HG02588 (cell line): ENCODE results near the gene STAM2.
"Not testable (repeated sequence)": the region's sequence is repeated elsewhere in the genome, so short reads cannot be mapped to it uniquely, and the experiment has no call there.

Experiments
- ATAC-seq: cut with Tn5 transposase; IDR thresholded peaks from one replicate; pipeline ENCODE4 v1.9.1; 2021; ENCODE audit warnings: mild to moderate bottlenecking, moderate library complexity; ENCODE audit not compliant: unreplicated experiment

Gene STAM2

DNA sequence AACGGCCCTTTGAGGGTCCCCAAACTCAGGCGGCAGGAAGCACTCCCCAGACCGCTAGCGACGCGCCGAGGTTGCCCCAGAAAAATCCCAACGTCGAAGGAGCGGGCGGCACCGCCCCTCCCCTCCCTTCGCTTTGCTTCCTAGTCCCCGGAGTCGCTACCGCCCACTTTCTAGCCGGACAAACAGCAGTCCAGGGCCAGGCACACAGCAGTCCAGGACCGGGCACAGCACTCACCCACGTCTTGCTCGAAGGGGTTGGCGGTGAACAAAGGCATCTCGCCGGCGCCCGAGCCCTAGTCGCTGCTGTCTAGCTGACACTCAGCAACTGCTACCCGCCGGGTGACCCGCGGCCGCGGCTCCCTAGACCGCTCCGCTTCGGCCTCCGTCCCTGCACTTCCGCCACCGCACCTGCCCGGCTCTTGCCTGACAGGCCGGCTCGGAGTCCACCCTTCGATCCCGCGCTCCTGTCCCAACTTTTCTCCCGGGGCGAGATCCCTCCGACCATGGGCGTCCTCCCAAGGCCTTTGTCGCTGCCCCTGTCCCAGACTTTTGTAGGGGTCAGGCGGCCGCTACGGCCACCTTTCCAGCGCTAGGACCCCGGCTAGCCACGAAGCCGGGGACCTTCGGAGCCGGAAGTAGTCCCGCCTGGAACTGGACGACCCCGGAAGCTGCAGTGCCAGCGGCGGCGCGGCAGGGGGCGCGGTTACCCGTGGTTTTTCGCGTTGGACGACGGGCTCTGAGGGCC, at the start of gene STAM2:
Gene STAM2, minus strand, starts transcription at position 396 of the 745 bp plus-strand sequence. Its CDS starts 121 bp downstream, at position 275.
- peak; percentile 80 for ATAC-seq

DNA sequence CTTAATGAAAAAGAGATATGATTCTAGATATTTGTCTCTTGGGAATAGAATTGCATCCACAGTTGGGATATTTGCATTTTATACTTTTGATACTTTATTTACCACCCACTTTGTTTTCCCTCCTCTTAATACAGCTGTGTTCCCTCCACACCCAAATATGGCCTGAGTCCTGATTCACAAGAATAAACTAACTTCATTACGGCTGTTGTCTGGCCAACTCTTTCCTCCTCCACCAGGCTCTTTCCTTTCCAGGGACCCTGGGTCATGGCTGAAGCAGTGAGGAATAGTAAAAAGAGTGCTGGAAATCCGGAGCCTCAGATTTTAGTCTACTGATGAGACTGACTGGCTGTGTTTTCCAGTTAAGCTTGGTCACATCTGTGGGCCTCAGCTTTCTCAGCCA, 48.4 kb upstream of the STAM2 start:
- no peak for ATAC-seq

DNA sequence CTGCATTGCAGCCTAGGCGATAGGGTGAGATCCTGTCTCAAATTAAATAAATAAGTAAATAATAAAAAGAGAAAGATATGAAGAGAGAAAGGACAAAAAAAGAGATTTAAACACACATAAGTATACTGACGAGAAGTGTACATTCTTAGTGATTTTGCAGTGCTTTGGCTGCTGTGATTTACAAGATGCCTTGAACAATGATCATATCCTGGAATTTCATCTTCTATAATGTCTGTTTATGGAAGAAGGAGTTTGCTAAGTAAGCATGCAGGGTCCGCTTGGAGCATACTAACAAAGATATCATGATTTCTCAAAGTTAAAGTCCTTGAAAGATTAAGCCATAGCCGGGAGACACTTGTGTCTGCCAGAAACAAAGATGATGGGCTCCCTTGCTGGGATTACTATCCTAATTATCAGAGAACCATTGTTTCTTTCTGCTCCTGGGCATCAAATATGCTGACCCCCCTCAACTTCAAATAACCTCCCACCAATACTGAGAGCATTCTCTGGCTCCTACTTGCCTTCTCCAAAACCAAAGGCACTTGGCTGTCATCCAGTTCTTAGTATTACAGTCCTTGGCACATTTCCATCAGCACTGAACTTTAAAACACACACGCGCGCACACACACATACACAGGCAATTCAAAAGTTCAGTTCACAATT, 47.5 kb upstream of the STAM2 start:
- ATAC-seq = no peak

DNA sequence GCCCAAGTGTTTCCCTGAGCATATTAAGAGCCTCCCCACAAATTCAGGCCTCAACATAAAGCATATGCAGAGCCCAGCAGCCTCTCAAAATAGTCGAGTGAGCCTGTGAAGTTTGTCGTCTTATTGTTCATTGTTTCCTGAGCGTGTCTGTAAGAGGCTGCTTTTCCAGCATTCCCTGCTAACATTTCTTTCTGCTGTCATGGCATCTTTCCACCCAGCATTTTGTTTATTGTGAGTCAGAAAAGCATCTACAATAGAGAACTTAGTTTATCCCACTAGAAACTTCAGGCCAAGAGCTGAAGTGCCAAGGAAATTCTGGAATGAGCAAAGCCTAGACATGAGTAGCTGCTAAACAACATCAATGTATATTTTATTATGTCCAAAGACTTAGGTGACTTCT, 46.3 kb upstream of the STAM2 start:
- ATAC-seq = no peak

DNA sequence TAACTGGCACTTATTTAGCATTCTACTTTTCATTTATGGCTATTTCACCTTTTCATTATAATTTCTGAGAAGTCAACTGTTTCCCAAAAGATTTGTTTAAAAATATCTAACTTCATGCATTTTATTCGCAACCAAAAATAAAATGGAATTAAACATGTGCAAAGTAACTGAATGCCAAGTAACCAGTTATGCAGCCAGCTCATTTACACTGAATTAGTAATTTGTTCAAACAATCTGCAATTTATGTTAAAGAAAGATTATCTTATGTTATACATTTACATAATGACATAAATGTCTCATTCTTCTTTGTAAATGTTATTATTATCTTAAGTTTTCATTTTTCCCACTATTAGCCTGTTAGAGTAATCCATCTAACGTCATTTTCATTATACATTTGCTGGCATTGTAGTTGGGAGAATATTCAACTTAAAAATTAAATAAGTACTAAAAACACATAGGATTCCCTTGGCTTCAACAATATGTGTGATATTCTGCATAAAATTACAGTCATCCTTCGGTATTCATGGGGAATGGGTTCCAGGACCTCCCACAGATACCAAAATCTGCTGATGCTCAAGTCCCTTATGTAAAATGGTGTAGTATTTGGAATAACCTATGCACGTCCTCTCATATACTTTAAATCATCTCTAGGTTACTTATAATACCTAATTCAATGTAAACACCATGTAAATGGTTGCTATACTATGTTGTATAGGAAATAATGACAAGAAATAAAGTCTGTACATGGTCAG, 43.7 kb upstream of the STAM2 start:
- ATAC-seq = no peak

DNA sequence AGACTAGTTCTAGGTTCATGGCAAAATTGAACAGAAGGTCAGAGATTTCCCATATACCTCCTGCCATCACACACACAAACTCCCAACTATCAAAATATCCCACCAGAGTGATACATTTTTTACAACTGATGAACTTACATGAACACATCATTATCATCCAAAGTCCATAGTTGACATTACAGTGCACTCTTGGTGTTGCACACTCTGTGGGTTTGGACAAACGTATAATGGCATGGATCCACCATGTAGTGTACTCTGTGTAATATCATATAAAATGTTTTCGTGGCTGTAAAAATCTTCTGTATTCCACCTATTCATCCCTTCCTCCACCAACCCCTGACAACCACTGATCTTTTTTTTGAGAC, 25.9 kb upstream of the STAM2 start:
- ATAC-seq = no peak

DNA sequence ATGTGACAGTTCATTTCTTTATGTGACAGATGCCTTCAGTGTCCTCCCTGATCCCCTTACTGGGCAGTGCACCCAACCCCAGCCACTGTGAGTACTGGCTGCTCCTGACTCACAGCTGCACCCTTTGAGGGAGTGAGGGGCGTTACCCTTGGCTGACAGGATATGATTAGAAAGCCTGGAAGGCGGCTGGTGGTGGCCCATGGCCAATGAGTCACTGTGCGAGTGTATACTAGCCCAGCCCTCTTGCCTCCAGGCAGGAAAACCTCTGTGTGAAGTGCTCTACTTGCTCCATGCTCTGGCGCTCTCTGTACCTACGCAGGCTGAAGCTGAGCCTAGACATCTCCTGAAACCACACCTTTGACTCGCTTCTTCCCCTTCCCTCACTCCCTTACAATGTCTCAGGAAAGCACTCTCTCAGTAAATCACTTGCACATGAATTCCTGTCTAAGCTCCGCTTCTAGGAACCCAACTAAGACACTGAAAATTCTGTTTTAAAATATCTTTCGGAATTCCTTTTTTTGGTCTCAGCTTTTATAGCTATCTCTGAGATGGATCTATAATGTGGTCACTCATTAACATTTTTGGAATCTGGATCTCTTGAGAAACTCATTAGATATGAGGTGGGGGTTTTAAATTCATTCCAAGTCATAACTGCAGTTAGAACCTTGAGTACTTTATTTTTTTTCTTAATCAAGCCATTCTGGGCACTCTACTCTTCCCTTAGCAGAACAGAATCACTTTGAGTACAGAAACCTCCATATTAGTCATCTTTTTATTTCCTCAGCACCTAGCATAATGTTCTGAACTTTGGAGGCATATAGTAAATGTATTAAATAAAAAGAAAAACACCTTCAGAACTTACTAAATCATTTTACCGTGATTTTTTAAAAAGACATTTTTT, 25.3 kb upstream of the STAM2 start:
- no peak for ATAC-seq

DNA sequence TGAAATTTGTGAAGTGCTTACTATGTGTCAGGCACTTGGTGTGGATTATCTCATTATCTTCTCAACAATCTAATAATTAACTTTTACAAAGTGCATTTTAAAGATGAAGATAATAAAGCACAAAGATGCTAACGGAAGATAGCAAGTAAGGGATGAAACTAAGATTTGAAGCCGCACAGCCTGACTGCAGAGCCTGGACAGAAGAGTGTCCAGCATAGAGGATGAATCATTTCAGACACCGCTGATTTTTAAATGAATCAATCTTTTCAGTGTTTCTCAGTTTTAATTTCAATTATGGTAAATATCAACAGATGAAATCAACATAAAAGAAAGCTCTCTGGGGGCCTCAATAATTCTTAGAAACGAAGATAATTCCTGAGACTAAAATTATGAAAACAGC, 24.5 kb upstream of the STAM2 start:
- ATAC-seq = no peak

DNA sequence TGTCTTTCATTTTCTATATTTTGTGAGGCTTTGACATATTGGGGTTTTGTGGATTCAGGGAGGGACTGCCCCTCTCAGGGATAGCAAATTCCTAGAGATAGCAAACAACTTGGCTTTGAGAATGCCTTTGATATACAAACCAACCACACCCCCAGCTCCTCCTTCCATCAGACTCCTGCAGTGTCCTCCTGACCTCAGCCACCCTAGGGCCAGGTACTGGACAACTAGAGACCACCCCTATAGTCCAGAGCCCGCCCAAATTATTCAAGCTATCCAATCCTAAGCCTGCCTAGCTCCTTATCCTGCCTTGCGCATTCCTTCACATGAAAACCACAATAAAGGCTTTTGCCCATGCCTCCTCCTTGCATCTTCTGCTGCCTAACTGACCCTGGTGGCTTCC, 22.9 kb upstream of the STAM2 start:
- no peak for ATAC-seq

DNA sequence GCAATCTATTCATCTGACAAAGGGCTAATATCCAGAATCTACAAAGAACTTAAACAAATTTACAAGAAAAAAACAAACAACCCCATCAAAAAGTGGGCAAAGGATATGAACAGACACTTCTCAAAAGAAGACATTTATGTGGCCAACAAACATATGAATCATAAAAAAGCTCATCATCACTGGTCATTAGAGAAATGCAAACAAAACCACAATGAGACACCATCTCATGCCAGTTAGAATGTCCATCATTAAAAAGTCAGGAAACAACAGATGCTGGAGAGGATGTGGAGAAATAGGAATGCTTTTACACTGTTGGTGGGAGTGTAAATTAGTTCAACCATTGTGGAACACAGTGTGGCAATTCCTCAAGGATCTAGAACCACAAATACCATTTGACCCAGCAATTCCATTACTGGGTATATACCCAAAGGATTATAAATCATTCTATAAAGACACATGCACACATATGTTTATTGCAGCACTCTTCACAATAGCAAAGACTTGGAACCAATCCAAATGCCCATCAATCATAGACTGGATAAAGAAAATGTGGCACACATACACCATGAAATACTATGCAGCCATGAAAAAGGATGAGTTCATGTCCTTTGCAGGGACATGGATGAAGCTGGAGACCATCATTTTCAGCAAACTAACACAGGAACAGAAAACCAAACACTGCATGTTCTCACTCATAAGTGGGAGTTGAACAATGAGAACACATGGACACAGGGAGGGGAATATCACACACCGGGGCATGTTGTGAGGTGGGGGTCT, 22.1 kb upstream of the STAM2 start:
- not testable (repeated sequence) for ATAC-seq

DNA sequence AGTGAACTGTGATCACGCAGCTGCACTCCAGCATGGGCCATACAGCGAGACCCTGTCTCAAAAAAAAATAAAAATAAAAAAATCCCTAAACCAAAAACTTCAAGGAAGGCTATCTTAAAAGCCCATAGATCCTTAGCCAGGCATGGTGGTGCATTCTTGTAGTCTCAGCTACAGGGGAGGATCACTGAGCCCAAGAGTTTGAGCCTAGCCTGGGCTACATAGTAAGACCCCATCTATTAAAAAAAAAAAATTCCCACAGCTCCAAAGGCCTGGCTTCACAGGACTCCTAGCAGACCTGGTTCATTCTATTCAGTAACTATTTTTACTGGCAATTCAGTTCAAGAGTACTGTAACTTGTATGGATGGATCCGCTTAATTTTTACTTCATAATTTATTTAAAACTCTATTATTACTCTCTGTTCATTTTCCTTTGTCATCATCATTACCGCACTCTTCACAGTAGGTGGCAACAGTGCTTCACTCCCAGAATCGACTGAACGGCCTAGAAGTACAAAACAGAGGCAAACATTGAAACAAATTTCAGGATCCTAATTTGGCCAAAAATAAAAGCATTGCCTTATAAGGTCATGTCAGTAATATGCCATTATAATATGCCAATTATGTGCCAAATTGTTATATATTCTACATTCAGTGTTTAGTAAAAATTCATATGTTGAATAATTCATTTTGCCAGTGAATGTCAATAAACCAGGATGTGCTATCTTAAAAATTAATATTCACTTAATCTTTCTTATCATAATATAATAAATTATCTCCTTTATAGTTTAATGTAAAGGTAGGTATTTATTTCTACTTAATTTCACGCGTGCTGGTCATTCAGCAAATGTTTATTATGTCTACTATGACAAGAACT, 14.3 kb upstream of the STAM2 start:
- peak; percentile 49 for ATAC-seq

DNA sequence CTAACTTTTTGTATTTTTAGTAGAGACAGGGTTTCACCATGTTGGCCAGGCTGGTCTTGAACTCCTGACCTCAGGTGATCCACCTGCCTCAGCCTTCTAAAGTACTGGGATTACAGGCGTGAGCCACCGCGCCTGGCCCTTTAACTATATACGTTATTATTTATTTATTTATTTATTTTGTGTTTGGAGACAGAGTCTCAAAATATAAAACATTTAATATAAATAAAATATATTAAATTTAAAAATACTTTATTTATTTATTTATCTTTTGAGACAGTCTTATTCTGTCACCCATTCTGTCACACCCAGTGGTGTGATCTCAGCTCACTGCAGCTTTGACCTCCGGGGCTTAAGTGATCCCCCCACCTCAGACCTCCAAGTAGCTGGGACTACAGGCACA, 11.2 kb upstream of the STAM2 start:
- not testable (repeated sequence) for ATAC-seq

DNA sequence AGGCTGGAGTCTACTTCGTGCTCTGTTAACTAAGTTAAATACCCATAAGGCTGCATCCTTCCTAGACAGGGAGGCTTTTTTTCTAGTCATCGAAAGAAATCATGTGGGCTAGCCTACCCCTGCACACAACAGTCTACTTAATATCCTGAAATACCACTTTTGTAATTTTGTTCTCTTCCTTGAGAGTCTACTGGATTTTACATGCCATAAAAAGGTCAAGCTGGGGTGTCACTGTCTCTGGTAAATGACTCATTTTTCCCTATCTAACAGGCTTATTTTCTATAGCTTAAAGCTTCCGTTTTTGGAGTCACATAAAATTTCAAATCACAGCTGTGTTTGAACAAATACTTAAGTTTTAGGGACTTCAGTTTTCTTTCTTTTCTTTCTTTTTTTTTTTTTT, 10.7 kb upstream of the STAM2 start:
- ATAC-seq = no peak

DNA sequence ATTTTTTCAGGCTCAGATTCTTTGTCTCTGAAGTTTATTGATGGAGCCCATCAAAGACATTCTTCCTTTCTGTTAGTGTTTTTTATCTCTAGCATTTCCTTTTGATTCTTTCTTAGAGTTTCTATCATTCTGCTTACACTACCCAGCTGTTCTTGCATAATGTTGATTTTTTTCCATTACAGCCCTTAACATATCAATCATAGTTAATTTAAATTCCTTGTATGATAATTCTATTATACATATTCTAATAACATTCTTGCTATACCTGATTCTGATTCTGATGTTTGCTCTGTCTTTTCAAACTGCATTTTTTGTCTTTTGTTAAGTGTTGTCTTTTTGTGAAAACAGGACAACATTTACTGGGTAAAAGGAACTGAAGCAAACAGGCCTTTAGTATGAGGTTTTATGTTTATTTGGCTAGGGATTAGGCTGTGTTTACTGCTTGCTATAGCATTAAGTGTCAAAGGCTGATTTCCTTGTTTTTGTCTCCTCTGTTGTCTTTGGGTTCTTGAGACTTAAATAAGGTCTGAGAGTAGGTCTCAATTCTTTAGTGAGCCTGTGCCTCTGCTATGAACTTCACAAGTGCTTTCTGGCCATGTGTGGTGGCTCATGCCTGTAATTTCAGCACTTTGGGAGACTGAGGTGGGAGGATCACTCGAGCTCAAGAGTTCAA, 8.0 kb upstream of the STAM2 start:
- ATAC-seq = no peak

DNA sequence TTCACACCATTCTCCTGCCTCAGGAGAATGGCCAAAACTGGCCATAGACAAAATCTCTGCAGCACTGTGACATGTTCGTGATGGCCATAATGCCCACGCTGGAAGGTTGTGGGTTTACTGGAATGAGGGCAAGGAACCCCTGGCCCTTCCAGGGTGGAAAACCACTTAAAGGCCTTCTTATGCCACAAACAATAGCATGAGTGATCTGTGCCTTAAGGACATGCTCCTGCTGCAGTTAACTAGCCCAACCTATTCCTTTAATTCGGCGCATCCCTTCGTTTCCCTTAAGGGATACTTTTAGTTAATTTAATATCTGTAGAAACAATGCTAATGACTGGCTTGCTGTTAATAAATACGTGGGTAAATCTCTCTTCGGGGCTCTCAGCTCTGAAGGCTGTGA, 2.1 kb upstream of the STAM2 start:
- ATAC-seq = not testable (repeated sequence)

DNA sequence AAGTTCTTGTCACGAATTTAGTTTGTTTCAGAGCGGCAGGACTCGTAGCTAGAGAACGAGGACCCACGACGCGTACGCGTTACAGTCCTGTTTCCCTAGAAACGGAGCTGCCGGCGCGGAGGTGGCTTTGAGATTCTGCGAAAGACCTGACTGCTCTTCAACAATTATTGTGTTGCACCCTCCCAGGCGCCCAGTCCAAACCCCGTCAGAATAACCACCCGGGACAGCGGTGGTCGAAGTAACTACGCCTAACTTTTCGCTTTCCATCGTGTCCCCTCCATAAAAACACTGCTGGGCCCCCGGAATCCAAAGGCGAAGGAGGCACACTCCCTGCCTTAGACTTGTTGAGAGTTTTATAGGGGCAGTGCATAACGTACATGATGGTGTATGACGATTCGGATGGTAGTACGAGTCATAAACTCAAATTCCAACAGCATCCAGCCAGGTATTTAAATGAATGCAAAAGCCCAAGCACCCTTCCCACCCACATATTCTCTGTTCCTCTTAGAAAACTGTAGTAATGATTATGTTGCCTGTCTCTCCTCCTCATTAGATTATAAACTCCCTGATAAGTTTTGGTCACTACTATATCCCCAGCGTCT, 651 bp upstream of the STAM2 start:
- ATAC-seq = peak; percentile 21

DNA sequence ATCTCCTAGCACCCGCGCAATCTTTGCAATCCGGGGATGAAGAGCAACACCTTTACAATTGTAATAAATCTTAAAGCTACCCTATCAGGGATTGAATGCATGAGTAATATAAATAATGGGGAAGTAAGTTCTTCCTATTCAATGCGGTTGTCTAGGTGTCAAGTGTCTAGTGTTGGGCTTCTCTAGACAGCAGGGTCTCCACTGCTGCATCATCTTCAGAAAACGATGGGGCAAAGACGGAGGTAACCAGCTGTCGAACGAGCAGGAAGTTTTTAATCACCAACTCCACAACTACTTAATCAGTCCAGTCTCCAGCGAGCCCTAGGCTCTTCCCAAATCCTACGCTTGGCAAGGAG, 573 bp downstream of the STAM2 start:
- peak; percentile 21 for ATAC-seq

DNA sequence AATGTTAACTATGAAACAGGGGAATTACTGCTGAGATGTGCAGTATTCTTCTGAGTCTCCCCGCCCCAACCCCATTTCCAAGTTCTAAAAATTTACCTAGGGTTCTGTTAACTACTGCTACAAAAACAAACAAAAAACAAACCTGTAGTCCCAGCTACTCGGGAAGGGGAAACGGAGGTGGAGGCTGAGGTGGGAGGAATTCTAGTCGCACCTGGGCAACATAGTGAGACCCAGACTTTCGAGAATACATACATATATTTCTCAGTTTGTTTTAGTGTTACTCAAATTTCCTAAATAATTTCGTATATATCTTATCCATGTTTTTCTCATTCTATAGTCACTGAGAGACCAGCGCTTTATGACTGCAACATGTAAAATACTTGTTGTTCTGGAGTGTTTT, 989 bp downstream of the STAM2 start:
- ATAC-seq = no peak
